Endothelial cell of umbilical vein (primary cell): Measurements from ENCODE around the gene EIF3D. TPM values are rescaled to one million over a fixed set of nuclear protein-coding genes. Genes with fewer than 3 reads are reported as not detected.

Source experiments
- BruUV-seq: library from RNA; stranded (reverse); fragments of 400-500 nt; replicated peaks from 2 replicates; lab custom pipeline; 2021; lab: Mats Ljungman, UMichigan
- CTCF ChIA-PET: fragments of 300-600, 350-600 bp; sonication (Branson Sonifier 250); formaldehyde crosslinking; loops from one replicate; lab custom pipeline; 2021; ENCODE audit warnings: antibody characterized with exemption, inconsistent platforms; lab: Charles Lee
- POLR2A ChIA-PET: fragments of 300-600, 350-600 bp; sonication (Branson Sonifier 250); formaldehyde crosslinking; loops from one replicate; lab custom pipeline; 2021; ENCODE audit warnings: antibody characterized with exemption, inconsistent platforms; lab: Charles Lee
- DNase-seq: peaks from one replicate; pipeline ENCODE4 v3.0.0-alpha.2; 2011; ENCODE audit warnings: low read depth, low spot score
- FAIRE-seq: peaks from 2 replicates; lab custom pipeline; 2011; peaks lifted over from hg19 to GRCh38; lab: Jason Lieb, UNC
- H2AFZ ChIP-seq: 2 replicates; pipeline ENCODE4 v1.6.0; 2012; ENCODE audit warnings: low read depth, low read length, control low read depth, inconsistent platforms
- H3K27ac ChIP-seq: 2 replicates; pipeline ENCODE4 v1.5.1; 2011; ENCODE audit warnings: low read depth, mild to moderate bottlenecking, control low read depth, low read length, moderate library complexity; ENCODE audit not compliant: insufficient read depth
- H3K27me3 ChIP-seq, 2 experiments: 2 replicates each; pipeline versions ENCODE4 v1.6.0 to v1.6.1; 2011; ENCODE audit warnings: low read length in 2 of 2, mixed read lengths in 1 of 2; ENCODE audit not compliant: control insufficient read depth in 2 of 2, insufficient read depth in 2 of 2
- H3K36me3 ChIP-seq, 2 experiments: 2 replicates in 1 of 2; 3 replicates in 1 of 2; pipeline ENCODE4 v1.5.1; 2011; ENCODE audit warnings: low read length in 2 of 2, mild to moderate bottlenecking in 1 of 2, moderate library complexity in 1 of 2; ENCODE audit not compliant: control insufficient read depth in 2 of 2, insufficient read depth in 2 of 2; ENCODE audit errors: extremely low read depth in 1 of 2
- H3K4me1 ChIP-seq: 3 replicates; pipeline ENCODE4 v1.5.1; 2011; ENCODE audit warnings: mild to moderate bottlenecking, low read length; ENCODE audit not compliant: control insufficient read depth, insufficient read depth; ENCODE audit errors: extremely low read depth
- H3K4me2 ChIP-seq: 2 replicates; pipeline ENCODE4 v1.6.1; 2011; ENCODE audit warnings: low read length, control low read depth, mixed read lengths; ENCODE audit not compliant: insufficient read depth
- H3K4me3 ChIP-seq, 3 experiments: fragments of 200-600 bp in 1 of 3; sonication (generic), shearing (Covaris generic) in 1 of 3; replicated peaks in 1 of 3; 2 replicates each; pipeline ENCODE4 v1.5.1; 2011 to 2016; ENCODE audit warnings: control low read depth in 3 of 3, low read length in 3 of 3, mild to moderate bottlenecking in 2 of 3, inconsistent platforms in 1 of 3, low read depth in 1 of 3, moderate library complexity in 1 of 3; ENCODE audit not compliant: insufficient read depth in 1 of 3
- H3K79me2 ChIP-seq: 2 replicates; pipeline ENCODE4 v1.6.0; 2012; ENCODE audit warnings: low read length, inconsistent platforms; ENCODE audit not compliant: control insufficient read depth, insufficient read depth
- H3K9ac ChIP-seq: replicated peaks from 2 replicates; pipeline ENCODE3; 2011; ENCODE audit warnings: low read length, control low read depth; ENCODE audit not compliant: insufficient read depth; ENCODE audit errors: extremely low read depth
- H3K9me1 ChIP-seq: replicated peaks from 3 replicates; pipeline ENCODE4 v1.6.0; 2011; ENCODE audit warnings: mild to moderate bottlenecking, low read length; ENCODE audit not compliant: control insufficient read depth, insufficient read depth; ENCODE audit errors: extremely low read depth
- H3K9me3 ChIP-seq: replicated peaks from 2 replicates; pipeline ENCODE4 v1.5.1; 2012; ENCODE audit warnings: low read length, inconsistent platforms; ENCODE audit not compliant: control insufficient read depth, insufficient read depth
- H4K20me1 ChIP-seq: replicated peaks from 2 replicates; pipeline ENCODE3; 2011; ENCODE audit warnings: mild to moderate bottlenecking, low read length; ENCODE audit not compliant: control insufficient read depth, insufficient read depth; ENCODE audit errors: extremely low read depth
- EZH2 ChIP-seq: IDR thresholded peaks from 2 replicates; pipeline ENCODE4 v1.6.1; 2012; ENCODE audit warnings: borderline replicate concordance, low read depth, mild to moderate bottlenecking, moderate library complexity, low read length, inconsistent platforms; ENCODE audit not compliant: severe bottlenecking
- FOS ChIP-seq: IDR thresholded peaks from 2 replicates; pipeline ENCODE4 v1.6.1; 2011; ENCODE audit warnings: mild to moderate bottlenecking, low read length, moderate library complexity, borderline replicate concordance; ENCODE audit not compliant: insufficient read depth
- GATA2 ChIP-seq: IDR thresholded peaks from 2 replicates; pipeline ENCODE4 v1.7.0; 2011; ENCODE audit warnings: low read depth, mild to moderate bottlenecking, moderate library complexity, mixed read lengths, low read length; ENCODE audit not compliant: insufficient read length, insufficient read depth
- JUN ChIP-seq: IDR thresholded peaks from 2 replicates; pipeline ENCODE4 v1.6.1; 2011; ENCODE audit warnings: borderline replicate concordance, low read depth; ENCODE audit not compliant: insufficient read length, insufficient read depth
- MAX ChIP-seq: IDR thresholded peaks from 2 replicates; pipeline ENCODE4 v1.6.1; 2011; ENCODE audit not compliant: insufficient read depth, insufficient read length
- MYC ChIP-seq: IDR thresholded peaks from one replicate; pipeline ENCODE4 v1.6.1; 2011; ENCODE audit warnings: mild to moderate bottlenecking, low read depth, low read length
- POLR2A ChIP-seq: IDR thresholded peaks from 2 replicates; pipeline ENCODE4 v1.6.1; 2012; ENCODE audit warnings: low read depth, mild to moderate bottlenecking, control low read depth, low read length
- POLR2AphosphoS5 ChIP-seq: IDR thresholded peaks from 2 replicates; pipeline ENCODE4 v1.6.1; 2012; ENCODE audit warnings: low read depth, mild to moderate bottlenecking, control low read depth, low read length, moderate library complexity; ENCODE audit not compliant: insufficient read depth
- dilution Hi-C: fragments of 300-500 bp; cut with MboI; formaldehyde crosslinking; loops from one replicate; pipeline ENCODE4 v1.15.0; 2019; ENCODE audit warnings: low sequenced_read_pairs; ENCODE audit not compliant: extremely low pct_ligation_motif_present
- intact Hi-C: fragments of 100-400 bp; cut with micrococcal nuclease; formaldehyde crosslinking; loops from one replicate; pipeline ENCODE4 v1.10.0; 2022
- polyA plus RNA-seq, 4 experiments: library from polyadenylated mRNA; depleted of rRNA in 3 of 4; stranded (reverse) in 3 of 4; unstranded in 1 of 4; fragments of >200 nt; gene quantifications; 2 replicates each; pipeline versions ENCODE4 v1.2.1 to v1.2.3, GENCODE V29; 2011 to 2012; ENCODE audit warnings: missing spikeins in 1 of 4
- total RNA-seq: library from RNA; stranded (reverse); gene quantifications from 2 replicates; pipeline ENCODE4 v1.2.3, GENCODE V29; 2021

Gene EIF3D
- total and polyA plus RNA-seq, 2 donors (not counting 3 experiments of a cell fraction or from before 2014, with no cell fraction given), result 201 to 413 TPM

GRCh38 chr22:36466258-36466657 is 62.7 kb downstream of the EIF3D start:
- dilution Hi-C loops (no loop called here), intact Hi-C loops (loop anchor here (5.0 kb wide), 1 partner anchor 99 kb away; no protein-coding TSS in a partner anchor)
- CTCF ChIA-PET, result interaction anchor here (0.5 to 3.4 kb wide), 5 partner anchors 78 to 127 kb away, joined by 3 to 10 read pairs (median 3); partner anchors contain the start of gene MYH9
- Histone ChIP-seq H4K20me1 (no peaks in the 10 kb centered on the region), H3K27me3 (no peaks in the 10 kb centered on the region), H3K79me2 (peaks cover 5% of the 10 kb centered on the region), H3K4me3 (no peak overlapping the region), H3K36me3 (peaks cover 0 to 3% of the 10 kb centered on the region in 2 experiments), H3K4me2 (no peak overlapping the region), H3K27ac (peak overlapping the region; percentile 91), H3K9ac (peak overlapping the region; percentile 57), H3K9me3 (no peaks in the 10 kb centered on the region), H2AFZ (no peak overlapping the region), H3K4me1 (peaks cover 69% of the 10 kb centered on the region), H3K9me1 (no peaks in the 10 kb centered on the region)
- DNase-seq (no peak), FAIRE-seq (no peak)
- POLR2A ChIA-PET, result interaction anchor here (0.8 to 1.8 kb wide), 8 partner anchors 15 to 135 kb away, joined by 3 to 11 read pairs (median 4); partner anchors contain the start of gene MYH9
- no peak for TF ChIP-seq POLR2A
- no peak for TF ChIP-seq GATA2
- no peak for TF ChIP-seq POLR2AphosphoS5
- no peak for TF ChIP-seq EZH2
- TF ChIP-seq MYC, result no peak
- no peak for TF ChIP-seq FOS
- TF ChIP-seq MAX, result no peak
- no peak for TF ChIP-seq JUN
- no TSS peak for BruUV-seq
